Transverse colon (tissue), 4 donors: ENCODE data around the gene ZNF823.

ENCODE experiments used
- CTCF ChIP-seq, 5 experiments: fragments of 200-600 bp in 3 of 5; fragments of 450-650 bp in 2 of 5; sonication (generic) in 3 of 5; IDR thresholded peaks; 1 replicate in 2 of 5; 2 replicates in 3 of 5; pipeline ENCODE4 v1.5.1; 2016 to 2017; ENCODE audit warnings: antibody characterized with exemption in 5 of 5, inconsistent platforms in 3 of 5, mild to moderate bottlenecking in 2 of 5, moderate library complexity in 1 of 5
- EP300 ChIP-seq: sonication (generic); formaldehyde crosslinking; IDR thresholded peaks from one replicate; pipeline ENCODE4 v1.6.1; 2017; ENCODE audit warnings: antibody characterized with exemption, low read depth
- POLR2A ChIP-seq: fragments of 450-650 bp; IDR thresholded peaks from one replicate; pipeline ENCODE4 v1.6.1; 2016; ENCODE audit warnings: antibody characterized with exemption, mild to moderate bottlenecking, moderate library complexity
- POLR2AphosphoS5 ChIP-seq, 3 donors: sonication (generic); formaldehyde crosslinking; IDR thresholded peaks; one replicate each; pipeline ENCODE4 v1.6.1; 2016; ENCODE audit warnings: antibody characterized with exemption in 3 of 3

DNA sequence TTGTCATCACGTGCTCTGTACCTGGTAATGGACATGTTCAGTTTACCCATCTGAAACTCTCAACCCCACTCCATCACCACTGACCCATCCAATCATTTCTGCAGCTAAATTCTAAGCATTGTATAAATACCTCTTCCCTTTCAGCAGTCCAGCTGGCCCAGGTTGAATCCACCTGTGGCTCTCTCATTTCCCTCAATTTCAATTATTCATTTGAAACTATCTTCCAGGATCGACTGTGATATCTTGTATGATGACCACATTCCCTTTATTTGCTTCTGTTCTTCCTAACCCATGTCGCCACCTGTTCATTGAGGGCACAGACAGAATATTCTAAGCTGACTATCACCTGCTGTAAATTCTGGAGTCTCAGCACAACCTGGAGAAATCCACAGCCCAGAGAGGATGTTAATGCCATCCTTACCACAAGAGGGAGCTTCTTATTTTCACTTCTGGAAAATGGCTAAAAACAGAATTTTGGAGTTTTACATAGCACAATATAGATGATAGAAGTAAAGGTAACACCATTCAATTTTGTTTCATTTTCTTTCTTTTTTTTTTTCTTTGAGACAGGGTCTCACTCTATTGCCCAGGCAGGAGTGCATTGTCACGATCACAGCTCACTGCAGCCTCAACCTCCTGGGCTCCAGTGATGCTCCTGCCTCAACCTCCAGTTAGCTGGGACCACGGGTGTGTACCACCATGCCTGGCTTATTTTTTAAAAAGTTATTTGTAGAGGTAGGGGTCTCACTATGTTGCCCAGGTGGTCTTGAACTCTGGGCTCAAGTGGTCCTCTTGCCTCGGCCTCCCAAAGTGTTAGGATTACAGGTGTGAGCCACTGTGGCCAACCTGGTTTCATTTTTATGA, 38.6 kb downstream of the ZNF823 start:
- peak; percentile 63 to 73 (median 67) for TF ChIP-seq CTCF (IDR thresholded peaks at IDR 0.05)
- TF ChIP-seq EP300 = no peak
- no peak for TF ChIP-seq POLR2AphosphoS5 (IDR thresholded peaks at IDR 0.05)
- no peak for TF ChIP-seq POLR2A
